ENCODE data around the gene KLLN.
"Not testable (repeated sequence)": the region's sequence is repeated elsewhere in the genome, so short reads cannot be mapped to it uniquely, and the experiment has no call there.

Gene KLLN

DNA sequence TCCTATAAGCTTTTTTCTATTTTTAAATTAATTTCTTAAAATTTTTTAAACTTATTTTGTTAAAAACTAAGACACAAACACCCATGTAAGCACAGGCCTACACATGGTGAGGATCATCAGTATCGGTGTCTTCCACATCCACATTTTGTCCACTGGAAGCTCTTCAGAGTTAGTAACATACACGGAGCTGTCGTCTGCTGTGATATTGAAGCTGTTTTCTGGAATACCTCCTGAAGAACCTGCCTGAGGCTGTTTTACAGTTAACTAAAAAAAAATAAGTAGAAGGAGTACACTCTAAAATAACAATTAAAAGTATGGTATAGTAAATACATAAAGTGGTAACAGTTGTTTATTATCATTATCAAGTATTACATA lies 17.7 kb downstream of the KLLN start:
- in situ Hi-C loops (cut with HindIII; ENCODE audit: low pct_unique_long_range_greater_than_20kb, low sequenced_read_pairs), result no loop called here
- no peak for DNase-seq (ENCODE audit: low read depth in 1 of 2, low spot score in 1 of 2)
- no peak for TF ChIP-seq JUND (IDR thresholded peaks at IDR 0.05; ENCODE audit: low read depth)

DNA sequence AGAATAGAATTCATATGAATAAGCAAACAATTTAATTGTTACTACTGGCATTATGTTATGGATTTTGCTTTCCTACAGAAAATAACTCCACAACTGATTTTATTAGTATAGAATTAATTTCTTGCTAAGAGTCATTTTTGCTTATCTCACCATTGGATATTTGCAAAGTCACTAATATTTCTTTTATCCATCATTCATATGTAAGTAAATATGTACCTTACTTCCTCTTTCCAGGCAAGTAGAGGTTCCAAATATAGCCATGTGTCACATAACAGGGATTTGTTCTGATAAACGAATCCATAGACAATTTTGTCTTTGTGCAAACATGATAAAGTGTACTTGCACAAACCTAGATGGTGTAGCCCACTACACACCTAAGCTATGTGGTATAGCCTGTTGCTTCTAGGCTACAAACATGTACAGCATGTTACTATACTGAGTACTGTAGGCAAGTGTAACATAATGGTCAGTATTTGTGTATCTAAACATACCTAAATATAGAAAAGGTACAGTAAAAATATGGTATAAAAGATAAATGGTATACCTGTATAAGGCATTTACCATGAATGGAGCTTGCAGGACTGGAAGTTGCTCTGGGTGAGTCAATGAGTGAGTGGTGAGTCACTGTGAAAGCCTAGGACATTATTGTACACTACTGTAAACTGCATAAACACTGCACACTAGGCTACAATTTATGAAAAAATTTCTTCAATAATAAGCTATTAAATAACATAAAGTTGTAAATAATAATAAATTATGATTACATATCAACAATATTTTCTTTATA lies 18.3 kb downstream of the KLLN start:
- in situ Hi-C loops (cut with HindIII; ENCODE audit: low pct_unique_long_range_greater_than_20kb, low sequenced_read_pairs), result no loop called here
- DNase-seq (ENCODE audit: low read depth in 1 of 2, low spot score in 1 of 2), result no peak
- no peak for TF ChIP-seq JUND (IDR thresholded peaks at IDR 0.05; ENCODE audit: low read depth)

DNA sequence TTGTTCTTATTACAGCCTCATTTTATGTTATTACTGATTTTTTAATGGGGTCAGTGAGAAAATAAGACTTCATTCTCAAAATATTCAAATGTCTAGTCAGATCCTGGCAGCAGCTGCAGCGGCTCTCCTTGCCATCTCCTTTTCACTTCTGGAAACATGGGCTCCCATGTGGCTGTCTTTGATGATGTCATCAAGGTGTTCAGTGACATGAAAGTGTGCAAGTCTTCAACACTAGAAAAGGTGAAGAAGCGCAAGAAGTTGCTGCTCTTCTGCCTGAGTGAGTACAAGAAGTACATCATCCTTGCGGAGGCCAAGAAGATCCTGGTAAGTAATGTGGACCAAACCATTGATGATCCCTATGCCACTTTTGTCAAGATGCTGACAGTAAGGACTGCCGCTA lies 19.6 kb downstream of the KLLN start:
- in situ Hi-C loops (cut with HindIII; ENCODE audit: low pct_unique_long_range_greater_than_20kb, low sequenced_read_pairs), result no loop called here
- DNase-seq (ENCODE audit: low read depth in 1 of 2, low spot score in 1 of 2), result no peak
- no peak for TF ChIP-seq JUND (IDR thresholded peaks at IDR 0.05; ENCODE audit: low read depth)

DNA sequence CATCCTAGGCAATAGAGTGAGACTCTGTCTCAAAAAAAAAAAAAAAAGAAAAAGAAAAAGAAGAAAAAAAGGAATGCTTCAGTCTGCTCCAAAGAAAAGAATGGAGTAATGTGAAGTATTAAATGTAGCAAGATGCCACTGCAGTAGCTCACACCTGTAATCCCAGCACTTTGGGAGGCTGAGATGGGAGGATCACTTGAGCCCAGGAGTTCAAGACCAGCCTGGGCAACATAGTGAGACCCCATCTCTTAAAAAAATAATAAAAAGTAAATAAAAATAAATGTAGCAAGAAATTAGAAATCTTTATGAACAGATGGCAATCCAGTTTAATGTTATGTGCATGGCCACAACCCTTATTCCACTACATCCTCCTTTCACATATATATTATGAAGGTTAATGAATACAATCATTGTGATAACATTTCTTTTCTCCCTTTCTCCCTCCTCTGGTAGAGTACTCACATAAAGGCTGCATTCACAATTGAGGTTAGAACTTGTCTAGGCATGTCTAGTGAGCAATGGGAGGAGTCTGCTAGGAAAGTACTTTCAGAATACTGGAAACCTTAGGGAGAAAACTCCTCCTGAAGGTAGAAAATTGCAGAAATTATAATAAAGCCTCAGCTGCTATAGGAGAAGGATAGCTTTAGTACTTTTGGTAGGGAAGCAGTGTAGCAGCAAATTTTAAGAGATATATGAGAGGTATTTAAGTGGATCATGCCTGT lies 20.4 kb downstream of the KLLN start:
- in situ Hi-C loops (cut with HindIII; ENCODE audit: low pct_unique_long_range_greater_than_20kb, low sequenced_read_pairs), result no loop called here
- no peak for TF ChIP-seq JUND (IDR thresholded peaks at IDR 0.05; ENCODE audit: low read depth)
- DNase-seq (ENCODE audit: low read depth in 1 of 2, low spot score in 1 of 2), result peak in 1 of 2 experiments; percentile 65

DNA sequence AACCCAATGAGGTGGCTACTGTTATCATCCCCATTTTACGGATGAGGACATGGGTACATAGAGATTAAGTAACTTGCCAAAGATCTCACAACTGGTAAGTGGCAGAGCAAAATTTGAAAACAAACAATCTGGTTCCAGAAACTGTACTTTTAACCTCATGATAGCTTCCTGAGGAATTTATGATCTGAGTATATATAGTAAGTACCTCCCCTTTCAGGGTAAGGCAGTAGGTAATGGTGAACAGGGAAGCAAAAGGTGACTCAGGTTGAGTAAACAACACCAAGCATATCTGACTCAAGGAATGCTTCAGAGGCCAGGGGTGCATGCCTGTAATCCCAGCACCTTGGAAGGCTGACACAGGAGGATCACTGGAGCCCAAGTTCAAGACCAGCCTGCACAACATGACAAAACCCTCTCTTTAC lies 21.1 kb downstream of the KLLN start:
- no peak for TF ChIP-seq JUND (IDR thresholded peaks at IDR 0.05; ENCODE audit: low read depth)
- DNase-seq (ENCODE audit: low read depth in 1 of 2, low spot score in 1 of 2), result no peak
- in situ Hi-C loops (cut with HindIII; ENCODE audit: low pct_unique_long_range_greater_than_20kb, low sequenced_read_pairs), result no loop called here

DNA sequence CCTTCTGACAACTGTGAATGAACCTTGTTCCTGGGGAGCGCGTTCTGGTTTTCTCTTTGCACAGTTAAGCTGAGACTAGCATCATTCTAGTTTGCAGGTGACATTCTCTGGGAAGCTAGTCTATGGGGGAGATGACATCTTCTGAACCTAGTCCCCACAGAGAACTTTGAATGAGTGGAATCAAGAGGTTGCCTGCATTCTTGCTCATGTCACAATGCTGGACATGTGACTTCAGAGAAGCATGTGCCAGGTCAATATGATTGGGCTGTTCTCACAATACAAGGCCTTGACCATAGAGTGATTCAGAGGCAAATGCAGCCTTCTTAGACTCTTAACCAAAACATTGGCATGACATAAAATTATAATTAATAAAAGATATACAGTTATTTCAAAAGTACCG lies 22.1 kb downstream of the KLLN start:
- no peak for DNase-seq (ENCODE audit: low read depth in 1 of 2, low spot score in 1 of 2)
- in situ Hi-C loops (cut with HindIII; ENCODE audit: low pct_unique_long_range_greater_than_20kb, low sequenced_read_pairs), result no loop called here
- TF ChIP-seq JUND (IDR thresholded peaks at IDR 0.05; ENCODE audit: low read depth), result no peak

DNA sequence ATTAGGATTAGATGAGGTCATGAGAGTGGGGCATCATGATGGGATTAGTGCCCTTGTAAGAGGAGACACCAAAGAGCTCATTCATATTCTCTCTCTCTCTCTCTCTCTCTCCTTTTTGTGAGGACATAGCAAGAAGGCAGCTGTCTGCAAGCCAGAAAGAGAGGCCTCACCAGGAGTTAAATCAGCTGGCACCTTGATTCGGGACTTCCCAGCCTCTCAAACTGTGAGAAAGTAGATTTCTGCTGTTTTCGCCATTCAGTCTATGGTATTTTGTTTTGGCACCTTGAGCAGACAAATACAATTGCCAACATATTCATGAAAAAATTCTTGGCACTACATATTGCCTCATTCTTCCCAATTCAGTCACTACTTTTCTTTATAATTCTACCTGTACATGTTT lies 24.7 kb downstream of the KLLN start:
- no peak for TF ChIP-seq JUND (IDR thresholded peaks at IDR 0.05; ENCODE audit: low read depth)
- no peak for DNase-seq (ENCODE audit: low read depth in 1 of 2, low spot score in 1 of 2)
- in situ Hi-C loops (cut with HindIII; ENCODE audit: low pct_unique_long_range_greater_than_20kb, low sequenced_read_pairs), result no loop called here

DNA sequence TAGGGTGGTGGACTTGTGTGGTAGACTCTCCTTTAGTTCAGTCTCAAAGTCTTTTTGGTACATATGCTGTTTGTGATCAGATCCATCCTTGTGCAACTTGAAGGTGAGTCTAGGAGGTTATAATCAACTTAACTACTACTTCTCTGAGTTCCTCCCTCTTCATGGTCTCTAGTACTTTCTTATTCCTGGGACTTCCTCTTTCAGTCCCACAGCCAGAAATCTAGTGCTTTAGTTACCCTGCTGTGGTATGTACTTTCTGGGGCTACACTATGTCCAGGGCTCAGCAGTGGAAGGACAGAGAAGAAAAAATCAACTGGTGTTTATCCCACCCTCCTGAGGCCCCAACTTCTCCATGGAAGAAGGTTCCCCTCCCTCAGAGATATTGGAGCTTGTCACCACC lies 25.9 kb downstream of the KLLN start:
- in situ Hi-C loops (cut with HindIII; ENCODE audit: low pct_unique_long_range_greater_than_20kb, low sequenced_read_pairs), result no loop called here
- TF ChIP-seq JUND (IDR thresholded peaks at IDR 0.05; ENCODE audit: low read depth), result no peak
- no peak for DNase-seq (ENCODE audit: low read depth in 1 of 2, low spot score in 1 of 2)

DNA sequence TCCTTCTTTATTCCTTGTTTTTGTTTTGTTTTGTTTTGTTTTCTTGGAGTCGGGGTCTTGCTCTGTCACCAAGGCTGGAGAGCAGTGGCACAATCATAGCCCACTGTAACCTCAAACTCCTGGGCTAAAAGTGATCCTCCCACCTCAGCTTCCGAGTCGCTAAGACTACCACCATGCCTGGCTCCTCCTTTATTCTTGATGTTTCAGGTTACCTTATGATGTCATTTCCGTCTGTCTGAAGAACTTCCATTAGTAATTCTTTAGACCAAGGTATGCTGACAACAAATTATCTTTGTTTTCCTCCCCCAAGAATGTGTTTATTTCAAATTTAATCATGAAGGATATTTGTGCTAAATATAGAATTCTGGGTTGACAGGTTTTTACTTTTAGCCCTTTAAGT lies 27.2 kb downstream of the KLLN start:
- in situ Hi-C loops (cut with HindIII; ENCODE audit: low pct_unique_long_range_greater_than_20kb, low sequenced_read_pairs), result no loop called here
- no peak for TF ChIP-seq JUND (IDR thresholded peaks at IDR 0.05; ENCODE audit: low read depth)
- DNase-seq (ENCODE audit: low read depth in 1 of 2, low spot score in 1 of 2), result no peak

DNA sequence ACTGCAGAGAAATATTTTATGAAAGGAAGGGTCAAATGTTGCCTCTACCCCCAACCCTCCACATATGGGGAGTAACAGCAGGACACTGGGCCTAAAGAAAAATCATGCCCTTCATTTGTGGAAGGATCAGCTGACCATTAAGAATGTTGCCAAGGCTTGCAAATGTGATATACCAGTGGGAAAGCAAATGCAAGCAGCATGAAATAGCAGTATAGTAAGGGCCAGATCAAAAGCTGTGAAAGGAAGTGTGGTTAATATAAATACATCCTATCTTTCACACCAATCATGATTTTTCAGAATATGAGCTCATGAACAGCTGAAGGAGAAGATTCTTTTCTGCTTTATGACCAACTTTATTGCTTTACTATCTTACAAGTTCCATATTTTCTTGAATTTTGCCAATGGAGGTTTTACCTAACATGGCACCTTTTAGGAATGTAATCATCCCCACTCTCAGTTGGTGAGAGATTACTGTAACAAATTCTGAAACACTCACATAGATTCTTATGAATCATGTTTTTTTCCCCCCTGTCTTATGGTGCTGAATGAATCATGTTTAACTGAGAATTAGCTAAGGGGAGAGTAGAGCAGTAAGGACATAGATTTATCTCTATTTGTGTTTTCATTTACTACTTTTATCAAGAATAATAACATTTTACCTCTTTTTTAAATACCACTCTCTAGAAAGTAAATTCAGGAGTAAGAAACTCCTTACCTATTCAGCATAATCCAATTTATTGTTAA lies 33.2 kb downstream of the KLLN start:
- DNase-seq (ENCODE audit: low read depth in 1 of 2, low spot score in 1 of 2), result no peak
- no peak for TF ChIP-seq JUND (IDR thresholded peaks at IDR 0.05; ENCODE audit: low read depth)
- in situ Hi-C loops (cut with HindIII; ENCODE audit: low pct_unique_long_range_greater_than_20kb, low sequenced_read_pairs), result no loop called here

DNA sequence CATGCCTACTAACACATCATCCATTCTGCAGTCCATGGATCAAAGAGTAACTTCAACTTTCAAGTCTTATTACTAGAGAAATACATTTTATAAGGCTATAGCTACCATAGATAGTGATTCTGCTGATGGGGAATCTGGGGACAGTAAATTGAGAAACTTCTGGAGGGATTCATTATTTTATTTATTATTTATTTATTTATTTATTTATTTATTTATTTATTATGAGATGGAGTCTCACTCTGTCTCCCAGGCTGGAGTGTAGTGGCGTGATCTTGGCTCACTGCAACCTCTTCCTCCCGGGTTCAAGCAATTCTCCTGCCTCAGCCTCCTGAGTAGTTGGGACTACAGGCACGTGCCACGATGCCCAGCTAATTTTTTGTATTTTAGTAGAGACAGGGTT lies 34.3 kb downstream of the KLLN start:
- in situ Hi-C loops (cut with HindIII; ENCODE audit: low pct_unique_long_range_greater_than_20kb, low sequenced_read_pairs); DNase-seq (ENCODE audit: low read depth in 1 of 2, low spot score in 1 of 2): not testable (repeated sequence)

DNA sequence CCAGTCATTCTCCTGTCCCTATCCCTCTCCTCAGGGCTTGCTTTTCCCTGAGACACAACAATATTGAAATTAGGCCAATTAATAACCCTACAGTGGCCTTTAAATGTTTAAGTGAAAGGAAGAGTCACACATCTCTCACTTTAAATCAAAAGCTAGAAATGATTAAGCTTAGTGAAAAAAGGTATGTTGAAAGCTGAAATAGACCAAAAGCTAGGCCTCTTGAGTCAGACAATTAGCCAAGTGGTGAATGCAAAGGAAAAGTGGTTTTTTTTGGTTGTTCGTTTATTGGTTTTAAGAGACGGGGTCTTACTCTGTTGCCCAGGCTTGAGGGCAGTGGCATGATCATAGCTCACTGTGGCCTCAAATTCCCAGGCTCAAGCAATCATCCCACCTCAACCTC lies 35.7 kb downstream of the KLLN start:
- no peak for DNase-seq (ENCODE audit: low read depth in 1 of 2, low spot score in 1 of 2)
- TF ChIP-seq JUND (IDR thresholded peaks at IDR 0.05; ENCODE audit: low read depth), result no peak
- in situ Hi-C loops (cut with HindIII; ENCODE audit: low pct_unique_long_range_greater_than_20kb, low sequenced_read_pairs), result no loop called here

DNA sequence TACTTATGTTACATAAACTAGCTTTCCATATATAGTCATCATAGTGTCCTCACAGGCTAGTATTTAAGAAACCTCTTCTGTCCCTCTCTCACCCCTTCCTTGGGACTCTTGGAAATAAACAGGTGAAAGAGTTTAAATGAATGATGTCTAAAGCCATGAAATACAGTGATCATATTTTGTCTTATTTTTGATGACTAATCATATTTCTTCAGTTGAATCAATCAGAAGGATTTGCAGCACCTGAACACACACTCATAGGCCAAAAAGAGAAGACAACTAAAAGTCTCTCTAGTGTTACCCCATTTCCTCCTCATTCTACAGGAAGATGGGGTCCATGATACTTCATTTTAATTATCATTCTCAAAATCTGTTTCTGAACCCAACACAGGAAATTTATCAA lies 36.7 kb downstream of the KLLN start:
- in situ Hi-C loops (cut with HindIII; ENCODE audit: low pct_unique_long_range_greater_than_20kb, low sequenced_read_pairs), result no loop called here
- no peak for DNase-seq (ENCODE audit: low read depth in 1 of 2, low spot score in 1 of 2)
- no peak for TF ChIP-seq JUND (IDR thresholded peaks at IDR 0.05; ENCODE audit: low read depth)

All from T47D (cell line).